Measurements from ENCODE around the gene THSD7A.

The THSD7A gene

GRCh38 chr7:11737723-11738122 lies 94.3 kb downstream of the THSD7A start:
- no peaks in the 10 kb centered on the region for H3K27me3 ChIP-seq (ENCODE audit: insufficient read depth, low read length)
- H3K36me3 ChIP-seq (ENCODE audit: insufficient read depth, low read length), result no peaks in the 10 kb centered on the region
- no peak overlapping the region for H3K4me3 ChIP-seq (ENCODE audit: low read length)
- no peak overlapping the region for H2AFZ ChIP-seq (ENCODE audit: low read depth, low read length)
- H3K9me3 ChIP-seq (ENCODE audit: low read length), result no peaks in the 10 kb centered on the region
- H3K4me1 ChIP-seq (ENCODE audit: insufficient read depth, low read length), result peaks cover 5% of the 10 kb centered on the region

GRCh38 chr7:11732207-11732606 lies 99.8 kb downstream of the THSD7A start:
- no peaks in the 10 kb centered on the region for H3K36me3 ChIP-seq (ENCODE audit: insufficient read depth, low read length)
- no peaks in the 10 kb centered on the region for H3K9me3 ChIP-seq (ENCODE audit: low read length)
- H3K4me1 ChIP-seq (ENCODE audit: insufficient read depth, low read length), result no peaks in the 10 kb centered on the region
- H3K27me3 ChIP-seq (ENCODE audit: insufficient read depth, low read length), result no peaks in the 10 kb centered on the region
- H3K4me3 ChIP-seq (ENCODE audit: low read length), result no peak overlapping the region
- H2AFZ ChIP-seq (ENCODE audit: low read depth, low read length), result no peak overlapping the region

- Histone ChIP-seq H3K4me3 (ENCODE audit: low read length) (no peak overlapping the region), H2AFZ (ENCODE audit: low read depth, low read length) (no peak overlapping the region), H3K27me3 (ENCODE audit: insufficient read depth, low read length) (no peaks in the 10 kb centered on the region), H3K9me3 (ENCODE audit: low read length) (no peaks in the 10 kb centered on the region), H3K36me3 (ENCODE audit: insufficient read depth, low read length) (no peaks in the 10 kb centered on the region), H3K4me1 (ENCODE audit: insufficient read depth, low read length) (no peaks in the 10 kb centered on the region)
Observed at GRCh38 chr7:11730725-11731124, 101.3 kb downstream of the THSD7A start.

GRCh38 chr7:11727864-11728263 lies 104.1 kb downstream of the THSD7A start:
- no peak overlapping the region for H2AFZ ChIP-seq (ENCODE audit: low read depth, low read length)
- no peaks in the 10 kb centered on the region for H3K36me3 ChIP-seq (ENCODE audit: insufficient read depth, low read length)
- no peaks in the 10 kb centered on the region for H3K9me3 ChIP-seq (ENCODE audit: low read length)
- no peaks in the 10 kb centered on the region for H3K4me1 ChIP-seq (ENCODE audit: insufficient read depth, low read length)
- no peak overlapping the region for H3K4me3 ChIP-seq (ENCODE audit: low read length)
- H3K27me3 ChIP-seq (ENCODE audit: insufficient read depth, low read length), result no peaks in the 10 kb centered on the region

- Histone ChIP-seq H3K36me3 (ENCODE audit: insufficient read depth, low read length) (no peaks in the 10 kb centered on the region), H3K9me3 (ENCODE audit: low read length) (no peaks in the 10 kb centered on the region), H2AFZ (ENCODE audit: low read depth, low read length) (no peak overlapping the region), H3K27me3 (ENCODE audit: insufficient read depth, low read length) (no peaks in the 10 kb centered on the region), H3K4me3 (ENCODE audit: low read length) (no peak overlapping the region), H3K4me1 (ENCODE audit: insufficient read depth, low read length) (no peaks in the 10 kb centered on the region)
Observed at GRCh38 chr7:11726794-11727155, 105.2 kb downstream of the THSD7A start.

- no peaks in the 10 kb centered on the region for H3K36me3 ChIP-seq (ENCODE audit: insufficient read depth, low read length)
- no peak overlapping the region for H3K4me3 ChIP-seq (ENCODE audit: low read length)
- no peaks in the 10 kb centered on the region for H3K27me3 ChIP-seq (ENCODE audit: insufficient read depth, low read length)
- no peaks in the 10 kb centered on the region for H3K4me1 ChIP-seq (ENCODE audit: insufficient read depth, low read length)
- no peak overlapping the region for H2AFZ ChIP-seq (ENCODE audit: low read depth, low read length)
- no peaks in the 10 kb centered on the region for H3K9me3 ChIP-seq (ENCODE audit: low read length)
Observed at GRCh38 chr7:11726001-11726793, 105.8 kb downstream of the THSD7A start.

- Histone ChIP-seq H3K4me1 (ENCODE audit: insufficient read depth, low read length) (no peaks in the 10 kb centered on the region), H3K9me3 (ENCODE audit: low read length) (no peaks in the 10 kb centered on the region), H3K27me3 (ENCODE audit: insufficient read depth, low read length) (no peaks in the 10 kb centered on the region), H3K4me3 (ENCODE audit: low read length) (no peak overlapping the region), H3K36me3 (ENCODE audit: insufficient read depth, low read length) (no peaks in the 10 kb centered on the region), H2AFZ (ENCODE audit: low read depth, low read length) (no peak overlapping the region)
Observed at GRCh38 chr7:11716185-11716584, 115.8 kb downstream of the THSD7A start.

GRCh38 chr7:11714676-11715075 lies 117.3 kb downstream of the THSD7A start:
- no peak overlapping the region for H2AFZ ChIP-seq (ENCODE audit: low read depth, low read length)

GRCh38 chr7:11714205-11714604 lies 117.8 kb downstream of the THSD7A start:
- no peak overlapping the region for H2AFZ ChIP-seq (ENCODE audit: low read depth, low read length)
- H3K4me3 ChIP-seq (ENCODE audit: low read length), result no peak overlapping the region
- H3K36me3 ChIP-seq (ENCODE audit: insufficient read depth, low read length), result no peaks in the 10 kb centered on the region
- no peaks in the 10 kb centered on the region for H3K27me3 ChIP-seq (ENCODE audit: insufficient read depth, low read length)
- no peaks in the 10 kb centered on the region for H3K4me1 ChIP-seq (ENCODE audit: insufficient read depth, low read length)
- no peaks in the 10 kb centered on the region for H3K9me3 ChIP-seq (ENCODE audit: low read length)

More at GRCh38 chr7:11714676-11715075, 117.3 kb downstream of the THSD7A start:
- H3K4me3 ChIP-seq (ENCODE audit: low read length), result no peak overlapping the region
- H3K4me1 ChIP-seq (ENCODE audit: insufficient read depth, low read length), result no peaks in the 10 kb centered on the region
- H3K27me3 ChIP-seq (ENCODE audit: insufficient read depth, low read length), result no peaks in the 10 kb centered on the region
- no peaks in the 10 kb centered on the region for H3K9me3 ChIP-seq (ENCODE audit: low read length)
- H3K36me3 ChIP-seq (ENCODE audit: insufficient read depth, low read length), result no peaks in the 10 kb centered on the region

GRCh38 chr7:11713352-11713751 lies 118.6 kb downstream of the THSD7A start:
- Histone ChIP-seq H2AFZ (ENCODE audit: low read depth, low read length) (no peak overlapping the region), H3K27me3 (ENCODE audit: insufficient read depth, low read length) (no peaks in the 10 kb centered on the region), H3K4me3 (ENCODE audit: low read length) (no peak overlapping the region), H3K36me3 (ENCODE audit: insufficient read depth, low read length) (no peaks in the 10 kb centered on the region), H3K4me1 (ENCODE audit: insufficient read depth, low read length) (no peaks in the 10 kb centered on the region), H3K9me3 (ENCODE audit: low read length) (no peaks in the 10 kb centered on the region)

- Histone ChIP-seq H3K36me3 (ENCODE audit: insufficient read depth, low read length) (no peaks in the 10 kb centered on the region), H3K9me3 (ENCODE audit: low read length) (no peaks in the 10 kb centered on the region), H3K4me3 (ENCODE audit: low read length) (no peak overlapping the region), H3K4me1 (ENCODE audit: insufficient read depth, low read length) (no peaks in the 10 kb centered on the region), H2AFZ (ENCODE audit: low read depth, low read length) (no peak overlapping the region), H3K27me3 (ENCODE audit: insufficient read depth, low read length) (no peaks in the 10 kb centered on the region)
Observed at GRCh38 chr7:11710377-11710776, 121.6 kb downstream of the THSD7A start.

GRCh38 chr7:11709196-11709595 lies 122.8 kb downstream of the THSD7A start:
- Histone ChIP-seq H3K36me3 (ENCODE audit: insufficient read depth, low read length) (no peaks in the 10 kb centered on the region), H3K4me3 (ENCODE audit: low read length) (no peak overlapping the region), H3K9me3 (ENCODE audit: low read length) (no peaks in the 10 kb centered on the region), H3K4me1 (ENCODE audit: insufficient read depth, low read length) (no peaks in the 10 kb centered on the region), H3K27me3 (ENCODE audit: insufficient read depth, low read length) (no peaks in the 10 kb centered on the region), H2AFZ (ENCODE audit: low read depth, low read length) (no peak overlapping the region)

GRCh38 chr7:11707606-11708193 lies 124.3 kb downstream of the THSD7A start:
- Histone ChIP-seq H3K9me3 (ENCODE audit: low read length) (no peaks in the 10 kb centered on the region), H3K27me3 (ENCODE audit: insufficient read depth, low read length) (no peaks in the 10 kb centered on the region), H3K4me1 (ENCODE audit: insufficient read depth, low read length) (no peaks in the 10 kb centered on the region), H3K4me3 (ENCODE audit: low read length) (no peak overlapping the region), H3K36me3 (ENCODE audit: insufficient read depth, low read length) (no peaks in the 10 kb centered on the region), H2AFZ (ENCODE audit: low read depth, low read length) (no peak overlapping the region)

Measured in neuron (in vitro differentiated cells).